GM12878 (cell line): ENCODE measurements around the gene DMD. TPM values are rescaled to one million over a fixed set of nuclear protein-coding genes. Genes with fewer than 3 reads are reported as not detected.

ENCODE experiments used
- ATAC-seq: fragments of 200-7000 bp; cut with Tn5 transposase; 3 replicates; pipeline ENCODE4 v1.9.1; 2020; ENCODE audit warnings: mild to moderate bottlenecking, moderate library complexity
- BruUV-seq: library from RNA; stranded (reverse); fragments of 400-500 nt; replicated peaks from 2 replicates; lab custom pipeline; 2021; lab: Mats Ljungman, UMichigan
- CTCF ChIA-PET: fragments of 300-600 bp; sonication (Branson Sonifier 250); formaldehyde crosslinking; extraction: SDS; loops from one replicate; lab custom pipeline; 2021; ENCODE audit warnings: inconsistent platforms; lab: Yijun Ruan, JAX
- POLR2A ChIA-PET: fragments of 350-600 bp; formaldehyde crosslinking; extraction: SDS; loops from one replicate; lab custom pipeline; 2021; ENCODE audit warnings: inconsistent platforms; lab: Charles Lee
- RAD21 ChIA-PET: fragments of 300-600 bp; sonication (Branson Sonifier 250); formaldehyde crosslinking; loops from one replicate; lab custom pipeline; 2023; ENCODE audit warnings: antibody characterized with exemption; ENCODE audit not compliant: unreplicated experiment; lab: Charles Lee
- SMC1A ChIA-PET: fragments of 300-600 bp; sonication (Branson Sonifier 250); formaldehyde crosslinking; loops from one replicate; lab custom pipeline; 2023; ENCODE audit not compliant: unreplicated experiment, uncharacterized antibody; lab: Charles Lee
- DNase-seq: peaks from one replicate; pipeline ENCODE4 v3.0.0-alpha.2; 2011; ENCODE audit warnings: low read depth, low spot score
- FAIRE-seq: peaks from 3 replicates; lab custom pipeline; 2011; peaks lifted over from hg19 to GRCh38; lab: Jason Lieb, UNC
- H2AFZ ChIP-seq: 2 replicates; pipeline ENCODE4 v1.6.0; 2011; ENCODE audit warnings: low read depth, low read length, control low read depth; ENCODE audit not compliant: control insufficient read depth
- H3K27ac ChIP-seq: 2 replicates; pipeline ENCODE4 v1.5.1; 2011; ENCODE audit warnings: control low read depth; ENCODE audit not compliant: control insufficient read depth, insufficient read depth
- H3K27me3 ChIP-seq, 2 experiments: replicated peaks in 1 of 2; 2 replicates each; pipeline versions ENCODE4 v1.6.0 to v1.6.1; 2011; ENCODE audit warnings: low read length in 1 of 2; ENCODE audit not compliant: control insufficient read depth in 2 of 2, insufficient read depth in 2 of 2
- H3K36me3 ChIP-seq, 2 experiments: 2 replicates each; pipeline ENCODE4 v1.5.1; 2011; ENCODE audit warnings: low read length in 1 of 2; ENCODE audit not compliant: control insufficient read depth in 2 of 2, insufficient read depth in 2 of 2
- H3K4me1 ChIP-seq: 2 replicates; pipeline ENCODE4 v1.6.1; 2011; ENCODE audit warnings: mild to moderate bottlenecking, low read length, moderate library complexity, mixed read lengths; ENCODE audit not compliant: control insufficient read depth, insufficient read depth
- H3K4me2 ChIP-seq: 2 replicates; pipeline ENCODE4 v1.6.0; 2011; ENCODE audit warnings: control low read depth; ENCODE audit not compliant: control insufficient read depth, insufficient read depth
- H3K4me3 ChIP-seq: fragments of 200-600 bp; sonication (generic); 2 replicates; pipeline ENCODE4 v1.5.1; 2016
- H3K79me2 ChIP-seq: 2 replicates; pipeline ENCODE4 v1.6.0; 2011; ENCODE audit warnings: low read length; ENCODE audit not compliant: control insufficient read depth, insufficient read depth
- H3K9ac ChIP-seq: 2 replicates; pipeline ENCODE4 v1.8.0; 2011; ENCODE audit warnings: low read length, control low read depth, mixed read lengths; ENCODE audit not compliant: control insufficient read depth, insufficient read depth
- H3K9me3 ChIP-seq: replicated peaks from 3 replicates; pipeline ENCODE4 v1.5.1; 2011; ENCODE audit warnings: mild to moderate bottlenecking, low read length; ENCODE audit not compliant: control insufficient read depth, insufficient read depth
- H4K20me1 ChIP-seq: 2 replicates; pipeline ENCODE4 v1.6.0; 2011; ENCODE audit not compliant: control insufficient read depth, insufficient read depth
- BHLHE40 ChIP-seq, 2 experiments: fragments of 450-650 bp in 1 of 2; IDR thresholded peaks; 2 replicates each; pipeline ENCODE4 v1.6.1; 2011 to 2017; ENCODE audit warnings: low read depth in 2 of 2, borderline replicate concordance in 1 of 2, improper control_type of control experiment in 1 of 2, low read length in 1 of 2, mild to moderate bottlenecking in 1 of 2
- CEBPZ ChIP-seq: fragments of 150-350 bp; IDR thresholded peaks from 2 replicates; pipeline ENCODE4 v1.6.1; 2016; ENCODE audit warnings: low read depth, low read length
- CREB1 ChIP-seq: IDR thresholded peaks from 2 replicates; pipeline ENCODE4 v1.6.1; 2012; ENCODE audit warnings: low read depth, mild to moderate bottlenecking, inconsistent platforms
- ESRRA ChIP-seq: IDR thresholded peaks from 2 replicates; pipeline ENCODE4 v1.6.1; 2012; ENCODE audit warnings: mild to moderate bottlenecking, low read length, improper control_type of control experiment
- HSF1 ChIP-seq: fragments of 150-350 bp; IDR thresholded peaks from 2 replicates; pipeline ENCODE4 v1.6.1; 2014; ENCODE audit warnings: mild to moderate bottlenecking, low read depth, low read length
- IRF3 ChIP-seq: fragments of 450-650 bp; IDR thresholded peaks from 2 replicates; pipeline ENCODE4 v1.6.1; 2014; ENCODE audit warnings: mild to moderate bottlenecking
- NFIC ChIP-seq: IDR thresholded peaks from 2 replicates; pipeline ENCODE4 v1.6.1; 2012; ENCODE audit warnings: low read depth, mild to moderate bottlenecking, inconsistent platforms, low read length, moderate library complexity
- PAX5 ChIP-seq: IDR thresholded peaks from 2 replicates; pipeline ENCODE4 v1.6.1; 2011; ENCODE audit warnings: low read depth, low read length, borderline replicate concordance
- PKNOX1 ChIP-seq: fragments of 450-650 bp; IDR thresholded peaks from 2 replicates; pipeline ENCODE4 v1.6.1; 2016; ENCODE audit warnings: mild to moderate bottlenecking
- RUNX3 ChIP-seq: IDR thresholded peaks from 2 replicates; pipeline ENCODE4 v1.6.1; 2012; ENCODE audit warnings: low read length, inconsistent platforms
- SREBF1 ChIP-seq: IDR thresholded peaks from 2 replicates; pipeline ENCODE4 v1.6.1; 2012; ENCODE audit warnings: mild to moderate bottlenecking, low read length
- WRNIP1 ChIP-seq: IDR thresholded peaks from 2 replicates; pipeline ENCODE4 v1.6.1; 2011; ENCODE audit warnings: low read depth, low read length, improper control_type of control experiment, borderline replicate concordance
- ZNF217 ChIP-seq: fragments of 450-650 bp; IDR thresholded peaks from 2 replicates; pipeline ENCODE4 v1.6.1; 2017; ENCODE audit warnings: antibody characterized with exemption, mild to moderate bottlenecking
- ZNF592 ChIP-seq: fragments of 450-650 bp; IDR thresholded peaks from 2 replicates; pipeline ENCODE4 v1.6.1; 2017; ENCODE audit warnings: mild to moderate bottlenecking, moderate library complexity
- in situ Hi-C: fragments of 300-500 bp; cut with MboI; formaldehyde crosslinking; loops from 9 replicates; pipeline ENCODE4 v1.14.3; 2018; ENCODE audit warnings: mixed read lengths
- intact Hi-C: fragments of 100-400 bp; cut with micrococcal nuclease; formaldehyde crosslinking; loops from one replicate; pipeline ENCODE4 v1.14.2; 2022; ENCODE audit not compliant: unreplicated experiment
- polyA plus RNA-seq, 11 experiments: library from polyadenylated mRNA; depleted of rRNA in 4 of 11; unstranded in 6 of 11; stranded (reverse) in 5 of 11; fragments of >200 nt; fragmentation: Nextera tagmentation in 4 of 11; fragmentation: Illumina TruSeq in 1 of 11; extraction: Ambion mirVana in 4 of 11; extraction: Trizol in 1 of 11; gene quantifications; 1 replicate in 1 of 11; 2 replicates in 10 of 11; pipeline versions ENCODE4 v1.2.1 to v1.2.3, GENCODE V29; 2011 to 2016; ENCODE audit warnings: inconsistent platforms in 2 of 11, missing spikeins in 2 of 11, low read depth in 1 of 11
- total RNA-seq, 4 experiments: library from RNA; depleted of rRNA in 3 of 4; stranded (reverse); fragments of >200 nt in 3 of 4; fragmentation: Illumina TruSeq in 1 of 4; extraction: Trizol in 1 of 4; gene quantifications; 2 replicates each; pipeline versions ENCODE4 v1.2.1 to v1.2.3, GENCODE V29; 2013 to 2021

The DMD gene
- total and polyA plus RNA-seq, 10 of the 15 experiments (the other 5 are each of a cell fraction or from before 2014, with no cell fraction given), result 1.4 to 24.3 (median 4.3) TPM

- in situ Hi-C loops, result no loop called here
- intact Hi-C loops, result no loop called here
- H3K4me2 ChIP-seq, result no peak overlapping the region
- ChIA-PET SMC1A (no interaction called here), RAD21 (no interaction called here), POLR2A (no interaction called here), CTCF (no interaction called here)
- no peak overlapping the region for H3K4me3 ChIP-seq
- no TSS peak for BruUV-seq
- H3K9ac ChIP-seq, result no peak overlapping the region
- H3K27ac ChIP-seq, result no peak overlapping the region
- no peak overlapping the region for H2AFZ ChIP-seq
- H3K79me2 ChIP-seq, result no peaks in the 10 kb centered on the region
- H3K4me1 ChIP-seq, result no peaks in the 10 kb centered on the region
- no peaks in the 10 kb centered on the region for H3K9me3 ChIP-seq
- H3K27me3 ChIP-seq, result no peaks in the 10 kb centered on the region
- ATAC-seq, result no peak
- H3K36me3 ChIP-seq, result no peaks in the 10 kb centered on the region
- FAIRE-seq, result no peak
- DNase-seq, result no peak
- H4K20me1 ChIP-seq, result no peaks in the 10 kb centered on the region
- TF ChIP-seq CEBPZ (no peak), CREB1 (no peak), SREBF1 (no peak), ESRRA (no peak), PKNOX1 (no peak), ZNF217 (no peak), ZNF592 (no peak), WRNIP1 (no peak), IRF3 (no peak), PAX5 (no peak), RUNX3 (no peak), BHLHE40 (IDR thresholded peaks at IDR 0.05; ENCODE audit: borderline replicate concordance in 1 of 2, low read depth in 2 of 2, low read length in 1 of 2) (no peak), HSF1 (no peak), NFIC (no peak)
Measured at GRCh38 chrX:31811106-31811505, 1400.2 kb downstream of the DMD start.
